HUES6 (cell line): ENCODE results near the gene RNF32.
"Not testable (repeated sequence)": the region's sequence is repeated elsewhere in the genome, so short reads cannot be mapped to it uniquely, and the experiment has no call there.

Source experiments
- H3K27ac ChIP-seq: 2 replicates; pipeline ENCODE4 v1.7.0; 2013; ENCODE audit warnings: low read depth, mild to moderate bottlenecking, low read length, inconsistent platforms
- H3K27me3 ChIP-seq: 2 replicates; pipeline ENCODE4 v1.6.1; 2013; ENCODE audit warnings: low read length; ENCODE audit not compliant: control insufficient read depth, insufficient read depth
- H3K36me3 ChIP-seq: 2 replicates; pipeline ENCODE4 v1.6.1; 2013; ENCODE audit warnings: low read length; ENCODE audit not compliant: control insufficient read depth, insufficient read depth
- H3K4me1 ChIP-seq: 2 replicates; pipeline ENCODE4 v1.6.1; 2013; ENCODE audit warnings: low read length; ENCODE audit not compliant: control insufficient read depth, insufficient read depth
- H3K4me3 ChIP-seq: 2 replicates; pipeline ENCODE4 v1.5.1; 2013; ENCODE audit warnings: low read depth, low read length
- H3K9ac ChIP-seq: one replicate; pipeline ENCODE4 v1.6.1; 2013; ENCODE audit warnings: mild to moderate bottlenecking, low read length
- H3K9me3 ChIP-seq: 2 replicates; pipeline ENCODE4 v1.6.1; 2013; ENCODE audit warnings: low read depth, low read length; ENCODE audit not compliant: control insufficient read depth, insufficient read depth

The RNF32 gene

DNA sequence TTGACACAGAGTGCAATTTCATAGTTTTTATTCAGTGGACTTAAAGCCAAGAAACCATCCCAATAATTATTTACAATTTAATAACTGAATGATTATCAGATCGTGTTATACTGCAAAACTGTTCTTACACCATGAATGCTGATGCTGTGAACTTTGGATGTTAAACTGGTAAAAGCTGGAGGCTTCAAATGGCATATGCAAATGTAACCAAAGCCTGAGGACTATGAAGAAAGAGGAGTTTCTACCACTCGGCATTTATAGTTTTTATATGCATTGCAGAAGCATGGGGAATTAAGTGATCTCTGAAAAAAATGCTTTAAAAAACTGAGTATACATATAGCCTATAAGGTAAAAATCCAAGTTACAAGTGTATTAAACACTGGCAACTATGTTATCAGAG lies 42.4 kb downstream of the RNF32 start:
- H3K9me3 ChIP-seq: no peaks in the 10 kb centered on the region
- H3K36me3 ChIP-seq: peaks cover 31% of the 10 kb centered on the region
- no peak overlapping the region for H3K27ac ChIP-seq
- no peak overlapping the region for H3K9ac ChIP-seq
- no peaks in the 10 kb centered on the region for H3K27me3 ChIP-seq
- no peak overlapping the region for H3K4me3 ChIP-seq
- H3K4me1 ChIP-seq: no peaks in the 10 kb centered on the region

DNA sequence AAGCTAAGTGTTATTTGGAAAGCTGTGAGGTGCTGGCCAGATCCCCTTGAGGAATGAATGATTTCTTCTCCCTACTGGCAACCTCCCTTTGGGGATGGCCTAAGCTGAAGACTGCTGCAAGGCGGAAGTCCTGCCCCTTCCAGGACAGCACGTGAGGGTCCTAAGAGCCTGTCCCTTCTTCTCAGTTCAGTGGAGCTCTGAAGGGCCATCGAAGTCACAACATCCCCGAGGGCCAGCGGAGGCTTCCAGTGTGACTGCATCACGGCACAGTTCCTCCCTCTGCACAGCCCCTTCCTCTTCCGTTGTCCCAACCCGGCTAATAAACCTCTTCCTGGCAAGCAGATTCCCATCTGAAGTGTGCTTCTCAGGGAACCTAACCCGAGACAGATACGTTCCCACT lies 43.7 kb downstream of the RNF32 start:
- Histone ChIP-seq H3K9me3 (no peaks in the 10 kb centered on the region), H3K4me1 (no peaks in the 10 kb centered on the region), H3K27me3 (no peaks in the 10 kb centered on the region), H3K27ac (no peak overlapping the region), H3K4me3 (no peak overlapping the region), H3K36me3 (peaks cover 19% of the 10 kb centered on the region), H3K9ac (no peak overlapping the region)

DNA sequence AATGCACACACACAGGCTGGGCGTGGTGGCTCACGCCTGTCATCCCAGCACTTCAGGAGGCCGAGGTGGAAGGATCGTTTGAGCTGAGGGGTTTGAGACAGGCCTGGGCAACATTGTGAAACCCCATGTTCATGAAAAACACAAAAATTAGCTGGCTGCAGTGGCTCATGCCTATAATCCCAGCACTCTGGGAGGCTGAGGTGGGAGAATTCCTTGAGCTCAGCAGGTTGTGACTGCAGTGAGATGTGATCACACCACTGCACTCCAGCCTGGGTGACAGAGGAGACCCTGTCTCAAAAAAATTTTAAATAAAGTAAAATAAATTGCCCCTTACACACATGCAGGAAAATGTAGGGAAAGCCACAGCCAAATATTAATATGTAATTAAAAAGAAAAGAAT lies 44.1 kb downstream of the RNF32 start:
- Histone ChIP-seq H3K4me3 (no peak overlapping the region), H3K9me3 (no peaks in the 10 kb centered on the region), H3K27me3 (no peaks in the 10 kb centered on the region), H3K4me1 (no peaks in the 10 kb centered on the region), H3K27ac (no peak overlapping the region), H3K36me3 (peaks cover 15% of the 10 kb centered on the region), H3K9ac (no peak overlapping the region)

DNA sequence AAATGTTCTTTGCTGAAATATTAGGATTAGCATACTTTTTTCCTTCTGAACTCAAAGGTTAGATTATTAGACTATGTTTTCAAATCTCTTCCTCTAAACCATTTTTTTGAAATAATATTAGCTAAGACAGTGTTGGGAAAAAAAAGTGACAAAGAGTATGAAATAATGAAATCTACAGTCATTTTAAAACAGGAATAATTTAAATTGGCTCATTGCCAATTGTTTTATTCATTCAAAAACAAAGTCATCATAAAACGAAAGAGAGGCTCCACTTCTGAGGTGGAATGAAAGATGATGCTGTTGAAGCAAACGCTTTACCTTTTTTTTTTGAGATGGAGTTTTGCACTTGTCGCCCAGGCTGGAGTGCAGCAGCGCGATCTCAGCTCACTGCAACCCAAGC lies 51.2 kb downstream of the RNF32 start:
- Histone ChIP-seq H3K36me3 (no peaks in the 10 kb centered on the region), H3K9me3 (peaks cover 12% of the 10 kb centered on the region), H3K27ac (no peak overlapping the region), H3K27me3 (no peaks in the 10 kb centered on the region), H3K4me3 (no peak overlapping the region), H3K9ac (no peak overlapping the region), H3K4me1 (no peaks in the 10 kb centered on the region)

DNA sequence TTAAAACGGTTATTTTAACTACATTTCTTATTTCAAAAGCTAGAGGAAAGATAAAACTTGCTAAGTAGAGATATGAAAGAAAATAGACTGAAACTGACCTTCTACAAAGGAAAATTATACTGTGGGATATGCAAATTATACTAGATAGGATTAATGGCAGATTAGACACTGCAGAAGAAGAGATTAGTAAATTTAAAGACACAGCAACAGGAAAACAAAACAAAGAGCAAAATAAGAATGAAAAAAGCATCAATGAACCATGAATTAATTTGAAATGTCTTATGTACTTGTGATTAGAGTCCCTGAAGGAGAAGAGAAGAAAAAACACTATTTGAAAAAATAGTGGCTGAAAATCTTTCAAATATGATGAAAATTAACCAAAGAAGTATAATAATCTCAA lies 52.3 kb downstream of the RNF32 start:
- Histone ChIP-seq H3K27me3 (no peaks in the 10 kb centered on the region), H3K9me3 (peaks cover 20% of the 10 kb centered on the region), H3K27ac (no peak overlapping the region), H3K4me1 (no peaks in the 10 kb centered on the region), H3K4me3 (no peak overlapping the region), H3K36me3 (no peaks in the 10 kb centered on the region), H3K9ac (no peak overlapping the region)

DNA sequence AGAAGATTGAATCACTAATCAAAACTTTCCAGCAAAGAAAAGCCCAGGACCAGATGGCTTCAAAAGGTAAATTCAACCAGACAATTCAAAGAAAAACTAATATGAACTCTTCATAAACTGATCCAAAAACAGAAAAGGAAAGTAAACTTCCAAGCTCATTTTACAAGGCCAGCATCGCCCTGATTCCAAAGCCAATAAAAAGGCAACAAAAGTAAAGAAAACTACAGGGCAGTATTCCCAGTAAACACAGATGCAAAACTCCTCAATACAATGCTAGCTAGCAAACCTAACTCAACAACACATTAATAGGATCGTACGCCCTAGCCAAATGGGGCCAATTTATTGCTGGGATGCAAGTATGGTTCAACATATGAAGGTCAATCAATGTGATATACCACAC lies 53.1 kb downstream of the RNF32 start:
- no peaks in the 10 kb centered on the region for H3K27me3 ChIP-seq
- no peaks in the 10 kb centered on the region for H3K4me1 ChIP-seq
- no peak overlapping the region for H3K27ac ChIP-seq
- H3K9ac ChIP-seq: no peak overlapping the region
- no peak overlapping the region for H3K4me3 ChIP-seq
- no peaks in the 10 kb centered on the region for H3K36me3 ChIP-seq
- peaks cover 26% of the 10 kb centered on the region for H3K9me3 ChIP-seq

DNA sequence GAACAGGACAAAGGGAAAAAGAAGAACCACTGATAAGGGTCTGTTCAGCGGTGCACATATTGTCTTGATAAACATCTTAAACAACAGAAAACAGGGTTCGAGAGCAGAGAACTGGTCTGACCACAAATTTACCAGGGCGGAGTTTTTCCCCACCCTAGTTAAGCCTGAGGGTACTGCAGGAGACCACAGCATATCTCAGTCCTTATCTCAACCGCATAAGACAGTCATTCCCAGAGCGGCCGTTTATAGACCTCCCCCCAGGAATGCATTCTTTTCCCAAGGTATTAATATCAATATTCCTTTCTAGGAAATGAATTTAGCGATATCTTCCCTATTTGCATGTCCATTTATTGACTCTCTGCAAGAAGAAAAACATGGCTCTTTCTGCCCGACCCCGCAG lies 56.7 kb downstream of the RNF32 start:
- not testable (repeated sequence) for H3K9ac ChIP-seq, H3K27me3 ChIP-seq, H3K36me3 ChIP-seq, H3K4me1 ChIP-seq, H3K4me3 ChIP-seq, H3K27ac ChIP-seq
- H3K9me3 ChIP-seq: peaks cover 31% of the 10 kb centered on the region

DNA sequence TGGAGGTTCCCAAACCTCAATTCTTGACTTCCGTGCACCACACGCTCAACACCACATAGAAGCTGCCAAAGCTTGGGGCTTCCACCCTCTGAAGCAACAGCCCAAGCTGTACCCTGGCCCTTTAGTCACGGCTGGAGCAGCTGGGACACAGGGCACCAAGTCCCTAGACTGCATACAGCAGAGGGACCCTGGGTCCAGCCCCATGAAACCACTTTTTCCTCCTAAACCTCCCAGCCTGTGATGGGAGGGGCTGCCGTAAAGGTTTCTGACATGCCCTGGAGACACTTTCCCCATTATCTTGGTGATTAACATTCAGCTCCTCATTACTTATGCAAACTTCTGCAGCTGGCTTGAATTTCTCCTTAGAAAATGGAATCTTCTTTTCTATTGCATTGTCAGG lies 57.9 kb downstream of the RNF32 start:
- H3K4me1 ChIP-seq, H3K27me3 ChIP-seq, H3K4me3 ChIP-seq, H3K36me3 ChIP-seq, H3K9ac ChIP-seq, H3K27ac ChIP-seq: not testable (repeated sequence)
- H3K9me3 ChIP-seq: peaks cover 38% of the 10 kb centered on the region

DNA sequence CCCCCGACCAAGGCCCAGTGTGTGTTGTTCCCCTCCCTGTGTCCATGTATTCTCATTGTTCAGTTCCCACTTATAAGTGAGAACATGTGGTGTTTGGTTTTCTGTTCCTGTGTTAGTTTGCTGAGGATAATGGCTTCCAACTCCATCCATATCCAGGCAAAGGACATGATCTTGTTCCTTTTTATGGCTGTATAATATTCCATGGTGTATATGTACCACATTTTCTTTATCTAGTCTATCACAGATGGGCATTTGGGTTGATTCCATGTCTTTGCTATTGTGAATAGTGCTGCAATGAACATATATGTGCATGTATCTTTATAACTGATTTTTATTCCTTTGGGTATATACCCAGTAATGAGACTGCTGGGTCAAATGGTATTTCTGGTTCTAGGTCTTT lies 61.2 kb downstream of the RNF32 start:
- not testable (repeated sequence) for H3K9ac ChIP-seq, H3K4me1 ChIP-seq, H3K27ac ChIP-seq, H3K36me3 ChIP-seq, H3K4me3 ChIP-seq, H3K27me3 ChIP-seq
- peaks cover 29% of the 10 kb centered on the region for H3K9me3 ChIP-seq

DNA sequence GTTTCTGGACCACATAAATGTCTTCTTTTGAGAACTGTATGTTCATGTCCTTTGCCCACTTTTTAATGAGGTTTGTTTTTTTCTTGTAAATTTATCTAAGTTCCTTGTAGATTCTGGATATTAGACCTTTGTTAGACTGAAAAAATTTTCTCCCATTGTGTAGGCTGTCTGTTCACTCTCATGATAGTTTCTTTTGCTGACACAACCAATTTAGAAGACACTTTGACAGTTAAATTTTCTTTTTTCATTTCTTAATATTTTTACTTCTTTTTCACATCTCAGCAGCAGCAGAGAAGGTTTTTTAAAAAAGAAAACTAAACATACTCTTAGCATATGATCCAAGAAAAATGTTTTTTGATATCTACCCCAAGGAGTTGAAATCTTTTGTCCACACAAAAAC lies 61.8 kb downstream of the RNF32 start:
- Histone ChIP-seq H3K9me3 (peaks cover 25% of the 10 kb centered on the region), H3K27ac (no peak overlapping the region), H3K9ac (no peak overlapping the region), H3K36me3 (no peaks in the 10 kb centered on the region; the same call in 1 of the 2 replicates), H3K4me1 (no peaks in the 10 kb centered on the region), H3K4me3 (no peak overlapping the region), H3K27me3 (no peaks in the 10 kb centered on the region)

DNA sequence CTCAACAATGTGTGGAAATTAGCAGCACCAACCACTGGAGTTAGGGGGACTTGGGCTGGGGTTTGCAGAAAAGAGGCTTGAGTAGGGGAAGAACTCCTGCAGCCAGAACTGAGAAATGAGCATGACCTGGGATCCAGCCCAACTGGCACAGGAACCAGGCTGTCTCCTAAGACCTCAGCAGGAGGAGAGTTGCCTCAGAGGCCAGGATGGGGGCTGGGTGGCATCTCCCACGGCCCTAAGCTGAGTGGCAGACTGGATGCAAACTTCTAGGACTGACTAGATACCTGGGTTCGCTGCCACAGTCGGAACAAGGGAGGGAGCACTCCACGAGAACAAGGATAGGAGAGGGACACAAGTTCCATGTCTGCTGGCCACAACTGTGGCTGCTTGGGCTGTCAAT lies 62.6 kb downstream of the RNF32 start:
- Histone ChIP-seq H3K27ac (no peak overlapping the region), H3K4me3 (no peak overlapping the region), H3K9ac (no peak overlapping the region), H3K27me3 (no peaks in the 10 kb centered on the region), H3K36me3 (no peaks in the 10 kb centered on the region; the same call in 1 of the 2 replicates), H3K9me3 (peaks cover 18% of the 10 kb centered on the region), H3K4me1 (no peaks in the 10 kb centered on the region)

DNA sequence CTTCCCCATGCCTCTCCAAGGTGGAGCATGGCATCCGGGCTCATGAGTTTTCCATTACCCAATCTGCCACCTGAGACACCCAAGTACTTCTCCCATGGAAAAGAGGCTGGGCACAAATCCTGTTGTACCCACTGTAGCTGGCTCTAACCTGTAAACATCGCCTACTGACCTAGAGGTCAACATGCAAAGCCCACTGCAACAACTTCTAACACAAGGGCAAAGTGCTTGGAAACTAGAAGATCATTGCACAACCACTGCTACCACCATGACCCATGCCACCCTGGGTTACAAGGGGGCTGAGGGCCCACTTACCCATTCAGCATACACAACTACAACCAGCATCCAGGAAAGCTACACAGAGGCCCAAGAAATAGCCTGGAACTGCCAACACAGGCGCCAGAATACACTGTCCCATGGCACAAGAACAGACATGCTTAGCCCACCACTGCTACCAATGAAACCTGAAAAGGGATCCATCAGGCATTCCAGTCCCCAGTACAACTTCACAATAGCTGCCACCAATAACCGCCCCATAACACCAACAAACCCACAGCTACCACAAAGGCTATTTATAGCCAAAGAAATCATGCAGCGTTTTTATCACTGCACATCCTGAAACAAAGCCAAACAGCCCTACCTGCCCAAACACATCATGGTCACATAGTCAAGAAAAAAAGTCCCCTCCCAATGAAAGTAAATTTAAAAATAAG lies 63.4 kb downstream of the RNF32 start:
- Histone ChIP-seq H3K4me1 (no peaks in the 10 kb centered on the region), H3K4me3 (no peak overlapping the region), H3K27me3 (no peaks in the 10 kb centered on the region), H3K9me3 (peaks cover 14% of the 10 kb centered on the region), H3K36me3 (no peaks in the 10 kb centered on the region; the same call in 1 of the 2 replicates), H3K9ac (no peak overlapping the region), H3K27ac (no peak overlapping the region)
